K562 (cell line): ENCODE data around the gene MC5R. TPM values are rescaled to one million over a fixed set of nuclear protein-coding genes. Genes with fewer than 3 reads are reported as not detected.

Source experiments
- ATAC-seq: fragments of 200-7000 bp; cut with Tn5 transposase; 3 replicates; pipeline ENCODE4 v1.9.1; 2020; ENCODE audit warnings: moderate library complexity
- BruUV-seq: library from RNA; stranded (reverse); fragments of 400-500 nt; replicated peaks from 2 replicates; lab custom pipeline; 2021; lab: Mats Ljungman, UMichigan
- CTCF ChIA-PET: fragments of 300-600 bp; formaldehyde crosslinking; extraction: SDS; loops from one replicate; lab custom pipeline; 2021; ENCODE audit warnings: low intra/inter-chr PET ratio; lab: Yijun Ruan, JAX
- POLR2A ChIA-PET: fragments of 300-600, 350-650 bp; sonication (Branson Sonifier 250); formaldehyde crosslinking; extraction: SDS; loops from one replicate; lab custom pipeline; 2021; ENCODE audit warnings: antibody characterized with exemption, inconsistent platforms; lab: Yijun Ruan, JAX
- DNase-seq, 4 experiments: peaks; one replicate each; pipeline versions ENCODE4 v3.0.0 to v3.0.0-alpha.2; 2011 to 2018; ENCODE audit warnings: low spot score in 3 of 4, mixed read lengths in 3 of 4; ENCODE audit errors: extremely low read depth in 1 of 4
- FAIRE-seq: peaks from 2 replicates; lab custom pipeline; 2011; peaks lifted over from hg19 to GRCh38; lab: Jason Lieb, UNC
- H2AFZ ChIP-seq: 2 replicates; pipeline ENCODE4 v1.6.0; 2011; ENCODE audit warnings: low read depth, low read length, control low read depth, inconsistent platforms
- H3K27ac ChIP-seq: fragments of 200-600 bp; 3 replicates; pipeline ENCODE4 v1.8.0; 2011; ENCODE audit warnings: low read depth, mild to moderate bottlenecking, control low read depth, inconsistent platforms, low read length, moderate library complexity, mixed read lengths; ENCODE audit errors: extremely low read depth
- H3K27me3 ChIP-seq, 2 experiments: fragments of 300-600 bp in 1 of 2; 2 replicates in 1 of 2; 3 replicates in 1 of 2; pipeline versions ENCODE4 v1.6.0 to v1.8.0; 2011; ENCODE audit warnings: inconsistent platforms in 2 of 2, low read length in 2 of 2, mild to moderate bottlenecking in 1 of 2, mixed read lengths in 1 of 2, moderate library complexity in 1 of 2; ENCODE audit not compliant: control insufficient read depth in 2 of 2, insufficient read depth in 2 of 2
- H3K36me3 ChIP-seq: fragments of 300-600 bp; 3 replicates; pipeline ENCODE4 v1.8.0; 2011; ENCODE audit warnings: mild to moderate bottlenecking, low read length, inconsistent platforms; ENCODE audit not compliant: control insufficient read depth, insufficient read depth
- H3K4me1 ChIP-seq, 2 experiments: fragments of 200-600 bp in 1 of 2; replicated peaks in 1 of 2; 2 replicates in 1 of 2; 3 replicates in 1 of 2; pipeline versions ENCODE4 v1.5.1 to v1.8.0; 2011; ENCODE audit warnings: inconsistent platforms in 2 of 2, low read length in 2 of 2, mild to moderate bottlenecking in 1 of 2, mixed read lengths in 1 of 2, moderate library complexity in 1 of 2; ENCODE audit not compliant: control insufficient read depth in 2 of 2, insufficient read depth in 2 of 2
- H3K4me2 ChIP-seq: 2 replicates; pipeline ENCODE4 v1.6.1; 2011; ENCODE audit warnings: low read length, control low read depth, inconsistent platforms, mixed read lengths; ENCODE audit not compliant: insufficient read depth
- H3K4me3 ChIP-seq: fragments of 200-600 bp; sonication (generic), shearing (Covaris generic); 2 replicates; pipeline ENCODE4 v1.5.1; 2016; ENCODE audit warnings: control low read depth, inconsistent platforms
- H3K79me2 ChIP-seq: fragments of 200-600 bp; 3 replicates; pipeline ENCODE4 v1.8.0; 2011; ENCODE audit warnings: low read length, inconsistent platforms; ENCODE audit not compliant: control insufficient read depth, insufficient read depth
- H3K9ac ChIP-seq, 2 experiments: 2 replicates each; pipeline versions ENCODE4 v1.6.0 to v1.6.1; 2011; ENCODE audit warnings: low read depth in 2 of 2, low read length in 2 of 2, control low read depth in 1 of 2, inconsistent platforms in 1 of 2, mild to moderate bottlenecking in 1 of 2, mixed read lengths in 1 of 2; ENCODE audit not compliant: insufficient read depth in 1 of 2
- H3K9me1 ChIP-seq: one replicate; pipeline ENCODE4 v1.6.0; 2011; ENCODE audit warnings: inconsistent platforms, mild to moderate bottlenecking, low read length, moderate library complexity; ENCODE audit not compliant: control insufficient read depth, insufficient read depth
- H3K9me3 ChIP-seq: replicated peaks from 2 replicates; pipeline ENCODE4 v1.5.1; 2011; ENCODE audit warnings: low read depth, low read length, inconsistent platforms; ENCODE audit not compliant: control insufficient read depth, insufficient read depth
- H4K20me1 ChIP-seq: replicated peaks from 2 replicates; pipeline ENCODE4 v1.6.1; 2011; ENCODE audit warnings: low read length, inconsistent platforms, mixed read lengths; ENCODE audit not compliant: control insufficient read depth, insufficient read depth
- DPF2 ChIP-seq: fragments of 450-650 bp; IDR thresholded peaks from 2 replicates; pipeline ENCODE4 v1.6.1; 2016
- EZH2 ChIP-seq: IDR thresholded peaks from 2 replicates; pipeline ENCODE4 v1.6.1; 2012; ENCODE audit warnings: low read depth, mild to moderate bottlenecking, inconsistent platforms, low read length, borderline replicate concordance
- IRF2 ChIP-seq: sonication (generic); formaldehyde crosslinking; IDR thresholded peaks from 2 replicates; pipeline ENCODE4 v1.8.1; 2022; ENCODE audit warnings: mild to moderate bottlenecking, missing genetic modification reagents
- PURB ChIP-seq: sonication (generic); formaldehyde crosslinking; IDR thresholded peaks from 2 replicates; pipeline ENCODE4 v1.9.0; 2021; ENCODE audit warnings: low read depth, mild to moderate bottlenecking, missing genetic modification reagents
- SREBF2 ChIP-seq: sonication (generic); formaldehyde crosslinking; IDR thresholded peaks from 2 replicates; pipeline ENCODE4 v1.4.0; 2020; ENCODE audit warnings: mild to moderate bottlenecking, missing genetic modification reagents
- SRF ChIP-seq, 2 experiments: fragments of 250-450, 450-650 bp in 1 of 2; sonication (Bioruptor Pico) in 1 of 2; sonication (generic) in 1 of 2; formaldehyde crosslinking; IDR thresholded peaks; 2 replicates each; pipeline versions ENCODE4 v1.5.0 to v1.5.1; 2020 to 2022; ENCODE audit warnings: mild to moderate bottlenecking in 1 of 2, missing genetic modification reagents in 1 of 2
- TAF9B ChIP-seq: fragments of 450-650 bp; IDR thresholded peaks from 2 replicates; pipeline ENCODE4 v1.6.1; 2018; ENCODE audit warnings: mild to moderate bottlenecking; ENCODE audit not compliant: partially characterized antibody
- TBL1XR1 ChIP-seq, 2 experiments: IDR thresholded peaks; 2 replicates each; pipeline ENCODE4 v1.6.1; 2012; ENCODE audit warnings: improper control_type of control experiment in 2 of 2, low read length in 2 of 2, mild to moderate bottlenecking in 1 of 2
- ZNF354B ChIP-seq: fragments of 250-450 bp; sonication (Bioruptor Pico); IDR thresholded peaks from 2 replicates; pipeline ENCODE4 v1.4.0; 2020
- WGBS: fragments of 100-300 bp; shearing (Covaris generic); methylation state at CpG from one replicate; pipeline ENCODE4 v1.1.6; 2016; ENCODE audit warnings: low coverage, mixed read lengths; ENCODE audit not compliant: insufficient coverage; ENCODE audit errors: missing lambda C conversion rate; 5-methylcytosine and 5-hydroxymethylcytosine counted together
- in situ Hi-C: fragments of 300-500 bp; cut with MboI; formaldehyde crosslinking; loops from 4 replicates; pipeline ENCODE4 v1.15.0; 2018; ENCODE audit warnings: inconsistent platforms, mixed read lengths
- intact Hi-C: fragments of 100-400 bp; cut with micrococcal nuclease; formaldehyde crosslinking; loops from 2 replicates; pipeline ENCODE4 v1.14.2; 2022
- polyA plus RNA-seq, 8 experiments: library from polyadenylated mRNA; depleted of rRNA in 4 of 8; stranded (reverse) in 5 of 8; unstranded in 3 of 8; fragments of >200 nt; fragmentation: Nextera tagmentation in 2 of 8; fragmentation: Illumina TruSeq in 1 of 8; extraction: Ambion mirVana in 2 of 8; extraction: Trizol in 1 of 8; gene quantifications; 2 replicates each; pipeline versions ENCODE4 v1.2.1 to v1.2.3, GENCODE V29; 2011 to 2014; ENCODE audit warnings: inconsistent platforms in 1 of 8, missing spikeins in 1 of 8
- total RNA-seq, 7 experiments: library from RNA; depleted of rRNA in 6 of 7; stranded (reverse); fragments of >200 nt in 6 of 7; fragmentation: Illumina TruSeq in 2 of 7; extraction: Trizol in 2 of 7; gene quantifications; 2 replicates each; pipeline versions ENCODE4 v1.2.1 to v1.2.3, GENCODE V29; 2011 to 2021; ENCODE audit warnings: low replicate concordance in 1 of 7
- TF ChIP-seq, protein P1 (sequence below): fragments of 450-650 bp; IDR thresholded peaks from 2 replicates; pipeline ENCODE4 v1.6.1; 2016; ENCODE audit warnings: low read depth, mild to moderate bottlenecking, moderate library complexity
- TF ChIP-seq, protein P2 (sequence below): sonication (generic); formaldehyde crosslinking; IDR thresholded peaks from 2 replicates; pipeline ENCODE4 v1.8.0; 2023; ENCODE audit warnings: missing genetic modification reagents, mild to moderate bottlenecking, borderline replicate concordance

MC5R gene
- total and polyA plus RNA-seq, 9 of the 15 experiments (the other 6 are each of a cell fraction or from before 2014, with no cell fraction given), result not detected

DNA sequence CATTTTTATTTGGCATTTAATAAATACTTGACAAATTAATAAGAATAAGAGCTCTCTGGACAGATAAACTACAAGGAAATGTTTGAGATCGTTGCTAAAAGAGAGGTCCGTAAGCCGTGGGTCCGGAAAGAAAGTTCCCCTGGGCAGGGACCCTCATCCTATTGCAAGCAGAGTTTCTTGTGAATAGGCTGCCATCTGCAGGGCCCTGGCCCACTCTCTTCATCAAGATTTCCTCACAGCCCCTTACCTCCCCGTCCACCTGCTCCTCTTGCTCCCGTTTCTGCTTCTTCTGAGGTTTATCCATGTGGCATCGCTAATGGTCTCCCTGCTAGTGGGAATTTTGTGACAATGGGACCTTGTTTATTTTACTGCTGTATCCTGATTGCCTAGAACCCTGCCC, 30.1 kb upstream of the MC5R start:
- H3K9me3 ChIP-seq, result no peaks in the 10 kb centered on the region
- no peak overlapping the region for H3K27ac ChIP-seq
- H3K9me1 ChIP-seq, result no peaks in the 10 kb centered on the region
- DNase-seq, result no peak
- H3K27me3 ChIP-seq, result peaks cover under 1 to 7% of the 10 kb centered on the region in 2 experiments; a peak in 2 of 5 replicates
- in situ Hi-C loops (no loop called here), intact Hi-C loops (no loop called here)
- H2AFZ ChIP-seq, result no peak overlapping the region
- H3K4me1 ChIP-seq, result peaks cover 0 to 4% of the 10 kb centered on the region in 2 experiments; a peak in 1 of 5 replicates
- no TSS peak for BruUV-seq
- no peak overlapping the region for H3K4me3 ChIP-seq
- ChIA-PET CTCF (no interaction called here), POLR2A (no interaction called here)
- H4K20me1 ChIP-seq, result no peaks in the 10 kb centered on the region; the same call in 1 of the 2 replicates
- under 1% methylated on average over 7 of the region's 7 CpGs for WGBS
- H3K9ac ChIP-seq, result no peak overlapping the region
- TF ChIP-seq SREBF2 (no peak), IRF2 (CRISPR knock-in tag) (no peak), SRF (CRISPR knock-in tag; IDR thresholded peaks at IDR 0.05) (no peak), TAF9B (no peak)
- TF ChIP-seq, protein P1, sequence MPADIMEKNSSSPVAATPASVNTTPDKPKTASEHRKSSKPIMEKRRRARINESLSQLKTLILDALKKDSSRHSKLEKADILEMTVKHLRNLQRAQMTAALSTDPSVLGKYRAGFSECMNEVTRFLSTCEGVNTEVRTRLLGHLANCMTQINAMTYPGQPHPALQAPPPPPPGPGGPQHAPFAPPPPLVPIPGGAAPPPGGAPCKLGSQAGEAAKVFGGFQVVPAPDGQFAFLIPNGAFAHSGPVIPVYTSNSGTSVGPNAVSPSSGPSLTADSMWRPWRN, result no peak
- no peaks in the 10 kb centered on the region for H3K79me2 ChIP-seq
- ATAC-seq, result no peak
- no peak overlapping the region for H3K4me2 ChIP-seq
- no peak for FAIRE-seq
- H3K36me3 ChIP-seq, result no peaks in the 10 kb centered on the region

DNA sequence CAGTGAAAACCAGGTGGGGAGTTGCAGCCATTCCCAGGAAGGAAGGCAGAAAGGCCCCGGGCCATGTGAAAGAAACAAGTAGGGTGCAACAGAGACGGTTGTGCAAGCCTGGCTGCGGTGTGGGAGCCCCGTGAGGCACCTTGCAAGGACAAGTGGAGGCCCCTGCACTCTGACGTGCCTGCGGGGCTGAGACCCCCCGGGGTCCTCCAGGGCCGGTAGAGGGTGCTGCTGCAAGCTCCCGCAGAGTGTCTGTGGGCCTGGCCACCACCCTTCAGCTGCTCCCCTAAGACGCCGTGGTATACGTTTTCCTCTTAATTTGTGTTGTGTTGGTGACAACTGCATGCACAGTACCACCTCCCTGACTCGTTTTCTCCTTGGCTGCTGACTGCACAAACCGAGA, 27.4 kb upstream of the MC5R start:
- intact Hi-C loops, result no loop called here
- ATAC-seq, result peak; percentile 77
- CTCF ChIA-PET, result no interaction called here
- peak in 1 of 4 experiments; percentile 23 for DNase-seq
- H3K9me1 ChIP-seq, result no peaks in the 10 kb centered on the region
- FAIRE-seq, result no peak
- H3K4me1 ChIP-seq, result peaks cover 0 to 9% of the 10 kb centered on the region in 2 experiments; a peak in 2 of 5 replicates
- POLR2A ChIA-PET, result no interaction called here
- H3K4me3 ChIP-seq, result no peak overlapping the region
- H3K9ac ChIP-seq, result peak overlapping the region in 1 of 2 experiments; percentile 17; a peak in 1 of 4 replicates
- 0% methylated on average over 14 of the region's 14 CpGs for WGBS
- no TSS peak for BruUV-seq
- H3K36me3 ChIP-seq, result no peaks in the 10 kb centered on the region
- H3K27ac ChIP-seq, result no peak overlapping the region
- in situ Hi-C loops, result no loop called here
- peak overlapping the region; percentile 11; the same call in 1 of the 2 replicates for H3K4me2 ChIP-seq
- H4K20me1 ChIP-seq, result no peaks in the 10 kb centered on the region
- H3K27me3 ChIP-seq, result peaks cover 10 to 25% of the 10 kb centered on the region in 2 experiments; a peak in 4 of 5 replicates
- no peaks in the 10 kb centered on the region for H3K79me2 ChIP-seq
- no peaks in the 10 kb centered on the region for H3K9me3 ChIP-seq
- peak overlapping the region; percentile 65; the same call in 1 of the 2 replicates for H2AFZ ChIP-seq
- no peak for TF ChIP-seq ZNF354B (CRISPR knock-in tag)
- no peak for TF ChIP-seq DPF2
- no peak for TF ChIP-seq EZH2
- no peak for TF ChIP-seq TBL1XR1 (IDR thresholded peaks at IDR 0.05; ENCODE audit: low read length in 2 of 2)
- TF ChIP-seq, protein P2, sequence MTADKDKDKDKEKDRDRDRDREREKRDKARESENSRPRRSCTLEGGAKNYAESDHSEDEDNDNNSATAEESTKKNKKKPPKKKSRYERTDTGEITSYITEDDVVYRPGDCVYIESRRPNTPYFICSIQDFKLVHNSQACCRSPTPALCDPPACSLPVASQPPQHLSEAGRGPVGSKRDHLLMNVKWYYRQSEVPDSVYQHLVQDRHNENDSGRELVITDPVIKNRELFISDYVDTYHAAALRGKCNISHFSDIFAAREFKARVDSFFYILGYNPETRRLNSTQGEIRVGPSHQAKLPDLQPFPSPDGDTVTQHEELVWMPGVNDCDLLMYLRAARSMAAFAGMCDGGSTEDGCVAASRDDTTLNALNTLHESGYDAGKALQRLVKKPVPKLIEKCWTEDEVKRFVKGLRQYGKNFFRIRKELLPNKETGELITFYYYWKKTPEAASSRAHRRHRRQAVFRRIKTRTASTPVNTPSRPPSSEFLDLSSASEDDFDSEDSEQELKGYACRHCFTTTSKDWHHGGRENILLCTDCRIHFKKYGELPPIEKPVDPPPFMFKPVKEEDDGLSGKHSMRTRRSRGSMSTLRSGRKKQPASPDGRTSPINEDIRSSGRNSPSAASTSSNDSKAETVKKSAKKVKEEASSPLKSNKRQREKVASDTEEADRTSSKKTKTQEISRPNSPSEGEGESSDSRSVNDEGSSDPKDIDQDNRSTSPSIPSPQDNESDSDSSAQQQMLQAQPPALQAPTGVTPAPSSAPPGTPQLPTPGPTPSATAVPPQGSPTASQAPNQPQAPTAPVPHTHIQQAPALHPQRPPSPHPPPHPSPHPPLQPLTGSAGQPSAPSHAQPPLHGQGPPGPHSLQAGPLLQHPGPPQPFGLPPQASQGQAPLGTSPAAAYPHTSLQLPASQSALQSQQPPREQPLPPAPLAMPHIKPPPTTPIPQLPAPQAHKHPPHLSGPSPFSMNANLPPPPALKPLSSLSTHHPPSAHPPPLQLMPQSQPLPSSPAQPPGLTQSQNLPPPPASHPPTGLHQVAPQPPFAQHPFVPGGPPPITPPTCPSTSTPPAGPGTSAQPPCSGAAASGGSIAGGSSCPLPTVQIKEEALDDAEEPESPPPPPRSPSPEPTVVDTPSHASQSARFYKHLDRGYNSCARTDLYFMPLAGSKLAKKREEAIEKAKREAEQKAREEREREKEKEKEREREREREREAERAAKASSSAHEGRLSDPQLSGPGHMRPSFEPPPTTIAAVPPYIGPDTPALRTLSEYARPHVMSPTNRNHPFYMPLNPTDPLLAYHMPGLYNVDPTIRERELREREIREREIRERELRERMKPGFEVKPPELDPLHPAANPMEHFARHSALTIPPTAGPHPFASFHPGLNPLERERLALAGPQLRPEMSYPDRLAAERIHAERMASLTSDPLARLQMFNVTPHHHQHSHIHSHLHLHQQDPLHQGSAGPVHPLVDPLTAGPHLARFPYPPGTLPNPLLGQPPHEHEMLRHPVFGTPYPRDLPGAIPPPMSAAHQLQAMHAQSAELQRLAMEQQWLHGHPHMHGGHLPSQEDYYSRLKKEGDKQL (CRISPR knock-in tag), result no peak
- no peak for TF ChIP-seq PURB
